Measurements from ENCODE around the gene RETSAT. TPM values are rescaled to one million over a fixed set of nuclear protein-coding genes. Genes with fewer than 3 reads are reported as not detected.

Gene RETSAT
- total and polyA plus RNA-seq, 8 donors = 24.5 to 68.1 (median 29.5) TPM

DNA sequence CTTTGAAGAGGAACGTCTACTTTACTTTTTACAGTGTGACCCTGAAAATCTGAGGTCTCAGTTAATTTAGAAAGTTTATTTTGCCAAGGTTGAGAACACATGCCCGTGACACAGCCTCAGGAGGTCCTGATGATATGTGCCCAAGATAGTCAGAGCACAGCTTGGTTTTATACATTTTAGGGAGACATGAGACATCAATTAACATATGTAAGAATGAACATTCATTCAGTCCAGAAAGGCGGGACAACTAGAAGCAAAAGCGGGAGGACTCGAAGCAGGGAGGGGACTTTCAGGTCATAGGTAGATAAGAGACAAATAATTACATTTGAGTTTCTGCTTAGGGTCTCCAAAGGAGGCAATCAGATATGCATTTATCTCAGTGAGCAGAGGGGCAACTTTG is 23.9 kb upstream of the RETSAT start:
- no peak for DNase-seq
- H3K9me3 ChIP-seq = peaks cover 0 to 8% of the 10 kb centered on the region in 2 donors
- no peak overlapping the region for H3K27ac ChIP-seq
- H3K27me3 ChIP-seq = no peaks in the 10 kb centered on the region
- intact Hi-C loops (cut with DNase I) = no loop called here
- ATAC-seq = no peak
- H3K4me3 ChIP-seq = no peak overlapping the region
- H3K4me1 ChIP-seq = no peaks in the 10 kb centered on the region
- H3K36me3 ChIP-seq = peaks cover 3 to 75% of the 10 kb centered on the region in 2 donors
- TF ChIP-seq, protein P1, sequence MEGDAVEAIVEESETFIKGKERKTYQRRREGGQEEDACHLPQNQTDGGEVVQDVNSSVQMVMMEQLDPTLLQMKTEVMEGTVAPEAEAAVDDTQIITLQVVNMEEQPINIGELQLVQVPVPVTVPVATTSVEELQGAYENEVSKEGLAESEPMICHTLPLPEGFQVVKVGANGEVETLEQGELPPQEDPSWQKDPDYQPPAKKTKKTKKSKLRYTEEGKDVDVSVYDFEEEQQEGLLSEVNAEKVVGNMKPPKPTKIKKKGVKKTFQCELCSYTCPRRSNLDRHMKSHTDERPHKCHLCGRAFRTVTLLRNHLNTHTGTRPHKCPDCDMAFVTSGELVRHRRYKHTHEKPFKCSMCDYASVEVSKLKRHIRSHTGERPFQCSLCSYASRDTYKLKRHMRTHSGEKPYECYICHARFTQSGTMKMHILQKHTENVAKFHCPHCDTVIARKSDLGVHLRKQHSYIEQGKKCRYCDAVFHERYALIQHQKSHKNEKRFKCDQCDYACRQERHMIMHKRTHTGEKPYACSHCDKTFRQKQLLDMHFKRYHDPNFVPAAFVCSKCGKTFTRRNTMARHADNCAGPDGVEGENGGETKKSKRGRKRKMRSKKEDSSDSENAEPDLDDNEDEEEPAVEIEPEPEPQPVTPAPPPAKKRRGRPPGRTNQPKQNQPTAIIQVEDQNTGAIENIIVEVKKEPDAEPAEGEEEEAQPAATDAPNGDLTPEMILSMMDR (IDR thresholded peaks at IDR 0.05) = no peak

DNA sequence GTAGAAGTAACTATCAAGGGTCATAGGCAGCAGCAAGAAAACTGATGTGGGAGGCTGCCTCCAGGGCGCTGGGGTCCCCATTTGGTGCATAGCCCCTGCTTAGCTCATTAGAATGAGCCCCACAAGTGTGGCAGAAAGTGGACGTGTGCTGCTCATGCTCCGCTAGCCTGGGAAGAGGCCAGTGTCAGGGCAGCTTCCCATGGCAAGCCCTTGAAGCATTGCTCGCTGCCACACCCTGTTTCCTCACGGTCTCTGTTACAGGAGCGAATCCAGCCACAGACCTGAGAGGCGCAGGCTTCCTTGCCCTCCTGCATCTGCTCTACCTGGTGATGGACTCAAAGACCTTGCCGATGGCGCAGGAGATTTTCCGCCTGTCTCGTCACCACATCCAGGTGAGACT is 22.8 kb upstream of the RETSAT start:
- DNase-seq = no peak
- no peak overlapping the region for H3K4me3 ChIP-seq
- TF ChIP-seq, protein P1 (IDR thresholded peaks at IDR 0.05) = no peak
- intact Hi-C loops (cut with DNase I) = no loop called here
- H3K9me3 ChIP-seq = peaks cover 0 to 8% of the 10 kb centered on the region in 2 donors
- H3K36me3 ChIP-seq = peaks cover 3 to 87% of the 10 kb centered on the region in 2 donors
- ATAC-seq = no peak
- no peaks in the 10 kb centered on the region for H3K4me1 ChIP-seq
- no peak overlapping the region for H3K27ac ChIP-seq
- no peaks in the 10 kb centered on the region for H3K27me3 ChIP-seq

DNA sequence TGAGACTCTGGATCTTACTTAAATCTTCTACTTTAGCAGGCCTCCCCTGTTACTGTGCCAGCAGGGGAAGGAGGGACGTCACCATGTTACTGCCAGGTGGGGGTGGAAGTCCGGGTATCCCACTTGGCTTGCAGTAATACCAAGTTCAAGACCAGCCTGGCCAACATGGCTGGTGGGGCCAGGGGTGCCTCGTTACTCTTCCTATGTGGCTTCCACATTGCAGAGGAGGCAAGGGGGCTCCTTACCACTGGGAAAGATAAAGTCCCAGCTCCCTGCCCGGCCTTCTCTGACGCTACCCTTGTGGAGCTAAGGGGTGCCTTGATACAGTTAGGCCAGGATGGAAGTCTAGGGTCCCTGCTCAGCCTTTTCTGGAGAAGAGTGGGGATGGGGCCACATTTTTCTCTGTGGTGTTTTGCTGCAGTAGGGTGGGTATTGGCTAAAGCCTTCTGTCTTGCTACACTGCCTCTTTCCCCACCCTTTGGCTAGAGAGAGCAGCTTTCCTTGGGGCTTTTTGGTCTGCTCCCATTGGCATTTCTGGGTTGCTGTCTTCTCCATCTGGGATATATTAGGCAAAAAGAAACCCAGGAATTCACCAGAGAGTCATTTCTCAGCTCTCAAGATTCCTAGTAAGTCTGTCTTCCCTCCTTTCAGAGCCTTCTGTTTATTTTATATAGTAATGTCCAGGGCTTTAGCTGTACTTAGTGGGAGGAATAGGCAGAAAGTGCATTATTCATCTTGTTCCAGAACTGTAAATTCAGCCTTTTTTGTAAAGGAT is 22.1 kb upstream of the RETSAT start:
- Histone ChIP-seq H3K4me3 (no peak overlapping the region), H3K36me3 (peaks cover 3 to 91% of the 10 kb centered on the region in 2 donors), H3K4me1 (no peaks in the 10 kb centered on the region), H3K27me3 (no peaks in the 10 kb centered on the region), H3K9me3 (peaks cover 0 to 8% of the 10 kb centered on the region in 2 donors), H3K27ac (no peak overlapping the region)
- no peak for ATAC-seq
- TF ChIP-seq, protein P1 (IDR thresholded peaks at IDR 0.05) = no peak
- DNase-seq = no peak
- intact Hi-C loops (cut with DNase I) = no loop called here

DNA sequence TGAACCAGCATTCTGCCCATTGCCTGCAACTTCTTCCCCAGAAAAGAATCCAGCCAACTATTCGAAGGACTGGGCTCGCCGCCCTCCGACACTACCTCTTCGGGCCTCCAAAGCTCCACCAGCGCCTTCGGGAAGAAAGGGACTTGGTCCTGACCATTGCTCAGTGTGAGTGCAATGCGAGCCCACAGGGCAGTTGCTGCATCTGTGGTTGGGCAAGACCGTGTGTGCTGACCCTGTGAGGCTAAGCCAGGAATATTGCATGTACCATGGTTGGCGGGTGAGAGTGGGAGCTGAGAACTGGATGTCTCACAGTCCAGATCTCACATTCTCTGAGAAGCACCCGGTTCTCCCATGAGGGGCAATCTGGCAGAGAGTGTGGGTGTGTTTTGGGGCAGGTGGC is 16.7 kb upstream of the RETSAT start:
- TF ChIP-seq, protein P1 (IDR thresholded peaks at IDR 0.05) = no peak
- peaks cover 0 to 67% of the 10 kb centered on the region in 2 donors for H3K36me3 ChIP-seq
- H3K9me3 ChIP-seq = no peaks in the 10 kb centered on the region
- no peaks in the 10 kb centered on the region for H3K27me3 ChIP-seq
- DNase-seq = no peak
- no peak for ATAC-seq
- no peak overlapping the region for H3K4me3 ChIP-seq
- no peak overlapping the region for H3K27ac ChIP-seq
- intact Hi-C loops (cut with DNase I) = no loop called here
- H3K4me1 ChIP-seq = no peaks in the 10 kb centered on the region

DNA sequence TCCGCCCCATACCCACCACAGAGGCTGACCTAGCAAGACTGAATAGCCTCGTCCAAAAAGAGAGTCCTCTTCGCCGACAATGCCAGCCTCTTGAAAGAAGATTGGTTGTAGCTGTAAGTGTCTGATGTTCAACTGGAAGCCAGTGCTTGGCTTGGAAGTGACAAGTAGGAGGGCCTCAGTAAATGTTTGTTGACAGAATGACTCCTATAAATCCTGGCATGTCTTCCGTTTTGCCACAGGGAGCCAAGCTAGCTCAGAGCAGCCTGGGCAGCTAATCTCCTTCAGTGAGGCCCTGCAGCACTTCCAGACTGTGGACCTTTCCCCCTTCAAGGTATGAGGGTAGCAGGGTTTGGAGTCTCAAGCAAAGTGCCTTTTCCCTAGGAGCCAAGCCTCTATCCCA is 15.2 kb upstream of the RETSAT start:
- H3K4me3 ChIP-seq = no peak overlapping the region
- no peaks in the 10 kb centered on the region for H3K9me3 ChIP-seq
- no peaks in the 10 kb centered on the region for H3K4me1 ChIP-seq
- no peak for DNase-seq
- H3K27ac ChIP-seq = no peak overlapping the region
- no peaks in the 10 kb centered on the region for H3K27me3 ChIP-seq
- intact Hi-C loops (cut with DNase I) = no loop called here
- TF ChIP-seq, protein P1 (IDR thresholded peaks at IDR 0.05) = no peak
- H3K36me3 ChIP-seq = peaks cover 0 to 64% of the 10 kb centered on the region in 2 donors
- ATAC-seq = no peak

All from left lung (tissue), 10 donors.